ENCODE measurements around the gene COBL. TPM values are rescaled to one million over a fixed set of nuclear protein-coding genes. Genes with fewer than 3 reads are reported as not detected.

The COBL gene
- total and polyA plus RNA-seq, 9 of the 15 experiments (the other 6 are each of a cell fraction or from before 2014, with no cell fraction given): 0.01 to 2.4 (median 0.09) TPM; not detected in 3

- H3K9me1 ChIP-seq (ENCODE audit: control insufficient read depth, insufficient read depth, low read length): no peaks in the 10 kb centered on the region
- 0 out of 2 replicates have a peak, but pooled peaks cover 2% of the 10 kb centered on the region for H4K20me1 ChIP-seq (replicated peaks; ENCODE audit: control insufficient read depth, insufficient read depth, low read length)
- no peak overlapping the region for H3K9ac ChIP-seq (ENCODE audit: insufficient read depth in 1 of 2, low read depth in 2 of 2, low read length in 2 of 2)
- H3K4me2 ChIP-seq (ENCODE audit: insufficient read depth, low read length): no peak overlapping the region
- FAIRE-seq: no peak
- no peak for DNase-seq (ENCODE audit: extremely low read depth in 1 of 4, low spot score in 3 of 4)
- ATAC-seq: no peak
- CTCF ChIA-PET (ENCODE audit: low intra/inter-chr PET ratio): no interaction called here
- no peak overlapping the region for H3K4me3 ChIP-seq
- H3K27me3 ChIP-seq (ENCODE audit: control insufficient read depth in 2 of 2, insufficient read depth in 2 of 2, low read length in 2 of 2): peaks cover 5 to 22% of the 10 kb centered on the region in 2 experiments; a peak in 4 of 5 replicates
- in situ Hi-C loops (cut with MboI): no loop called here
- WGBS (ENCODE audit: insufficient coverage, low coverage, missing lambda C conversion rate): 66% methylated on average over 13 of the region's 13 CpGs
- POLR2A ChIA-PET: no interaction called here
- BruUV-seq (replicated peaks): no TSS peak
- TF ChIP-seq TSC22D4 (tag; IDR thresholded peaks at IDR 0.05) (no peak), POLR3G (IDR thresholded peaks at IDR 0.05; ENCODE audit: extremely low read depth, insufficient read length, insufficient replicate concordance) (no peak), ZBTB8A (IDR thresholded peaks at IDR 0.05; ENCODE audit: partially characterized antibody) (no peak)
- H3K79me2 ChIP-seq (ENCODE audit: control insufficient read depth, insufficient read depth, low read length): no peaks in the 10 kb centered on the region
- intact Hi-C loops (cut with micrococcal nuclease): no loop called here
- peaks cover 6 to 8% of the 10 kb centered on the region in 2 experiments; a peak in 4 of 5 replicates for H3K4me1 ChIP-seq (replicated peaks in 1 of 2; ENCODE audit: control insufficient read depth in 2 of 2, insufficient read depth in 2 of 2, low read length in 2 of 2)
- no peaks in the 10 kb centered on the region for H3K36me3 ChIP-seq (ENCODE audit: control insufficient read depth, insufficient read depth, low read length)
- no peaks in the 10 kb centered on the region for H3K9me3 ChIP-seq (replicated peaks; ENCODE audit: control insufficient read depth, insufficient read depth, low read depth, low read length)
- H2AFZ ChIP-seq (ENCODE audit: low read depth, low read length): no peak overlapping the region
- H3K27ac ChIP-seq (ENCODE audit: extremely low read depth, low read depth, low read length): no peak overlapping the region
Measured at GRCh38 chr7:51234139-51234538, 82.5 kb downstream of the COBL start.

- Histone ChIP-seq H3K4me2 (ENCODE audit: insufficient read depth, low read length) (no peak overlapping the region), H4K20me1 (replicated peaks; ENCODE audit: control insufficient read depth, insufficient read depth, low read length) (0 out of 2 replicates have a peak, but pooled peaks cover 2% of the 10 kb centered on the region), H2AFZ (ENCODE audit: low read depth, low read length) (peak overlapping the region; percentile 77), H3K9ac (ENCODE audit: insufficient read depth in 1 of 2, low read depth in 2 of 2, low read length in 2 of 2) (no peak overlapping the region), H3K4me3 (no peak overlapping the region), H3K36me3 (ENCODE audit: control insufficient read depth, insufficient read depth, low read length) (no peaks in the 10 kb centered on the region), H3K9me3 (replicated peaks; ENCODE audit: control insufficient read depth, insufficient read depth, low read depth, low read length) (no peaks in the 10 kb centered on the region), H3K79me2 (ENCODE audit: control insufficient read depth, insufficient read depth, low read length) (no peaks in the 10 kb centered on the region), H3K9me1 (ENCODE audit: control insufficient read depth, insufficient read depth, low read length) (no peaks in the 10 kb centered on the region), H3K27ac (ENCODE audit: extremely low read depth, low read depth, low read length) (no peak overlapping the region), H3K27me3 (ENCODE audit: control insufficient read depth in 2 of 2, insufficient read depth in 2 of 2, low read length in 2 of 2) (peaks cover 11 to 26% of the 10 kb centered on the region in 2 experiments; a peak in 4 of 5 replicates), H3K4me1 (replicated peaks in 1 of 2; ENCODE audit: control insufficient read depth in 2 of 2, insufficient read depth in 2 of 2, low read length in 2 of 2) (peaks cover 6 to 8% of the 10 kb centered on the region in 2 experiments; a peak in 4 of 5 replicates)
- ATAC-seq: peak; percentile 87
- ChIA-PET POLR2A (no interaction called here), CTCF (ENCODE audit: low intra/inter-chr PET ratio) (no interaction called here)
- FAIRE-seq: peak; percentile 86
- peak in 3 of 4 experiments; percentile 16 to 67 (median 42) for DNase-seq (ENCODE audit: extremely low read depth in 1 of 4, low spot score in 3 of 4)
- in situ Hi-C loops (cut with MboI) (no loop called here), intact Hi-C loops (cut with micrococcal nuclease) (no loop called here)
- WGBS (ENCODE audit: insufficient coverage, low coverage, missing lambda C conversion rate): 1% methylated on average over 12 of the region's 13 CpGs
- no TSS peak for BruUV-seq (replicated peaks)
- TF ChIP-seq FOXK2 (conservative IDR thresholded peaks at IDR 0.05 in 1 of 2, IDR thresholded peaks at IDR 0.05 in 1 of 2; ENCODE audit: low read depth in 2 of 2): peak in 1 of 2 experiments; percentile 46; a peak in 2 of 4 replicates
- TF ChIP-seq GATA2 (CRISPR knock-in tag; IDR thresholded peaks at IDR 0.05): peak; percentile 59
- TF ChIP-seq FOXA3 (CRISPR knock-in tag; conservative IDR thresholded peaks at IDR 0.05 in 1 of 2, IDR thresholded peaks at IDR 0.05 in 1 of 2): peak in 1 of 2 experiments; percentile 91; a peak in 2 of 4 replicates
- no peak for TF ChIP-seq BCOR (IDR thresholded peaks at IDR 0.05)
- TF ChIP-seq CBFA2T2 (conservative IDR thresholded peaks at IDR 0.05): peak; percentile 43
- peak; percentile 32; the same call in 1 of the 2 replicates for TF ChIP-seq NCOR1 (IDR thresholded peaks at IDR 0.05)
- 0 out of 4 replicates have a peak, but pooled peaks of 1 of the 2 experiments have one; percentile 30 for TF ChIP-seq RCOR1 (IDR thresholded peaks at IDR 0.05; ENCODE audit: borderline replicate concordance in 1 of 2, low read depth in 2 of 2, low read length in 2 of 2)
- peak; percentile 85 for TF ChIP-seq TCF3 (CRISPR knock-in tag; IDR thresholded peaks at IDR 0.05)
- peak; percentile 80 for TF ChIP-seq ARID1B (IDR thresholded peaks at IDR 0.05)
- TF ChIP-seq HDAC1 (IDR thresholded peaks at IDR 0.05): 0 out of 4 replicates have a peak, but pooled peaks of 1 of the 2 experiments have one; percentile 32
- no peak for TF ChIP-seq BRCA1 (IDR thresholded peaks at IDR 0.05)
- no peak for TF ChIP-seq BRCA1 (CRISPR knock-in tag; IDR thresholded peaks at IDR 0.05)
- peak; percentile 24 to 55; a peak in 3 of 4 replicates for TF ChIP-seq KDM1A (IDR thresholded peaks at IDR 0.05)
- TF ChIP-seq DPF2 (IDR thresholded peaks at IDR 0.05): peak; percentile 64; the same call in 1 of the 2 replicates
- TF ChIP-seq PML (IDR thresholded peaks at IDR 0.05; ENCODE audit: low read length): no peak
- 0 out of 2 replicates have a peak, but pooled peaks have one; percentile 43 for TF ChIP-seq SMARCA4 (IDR thresholded peaks at IDR 0.05)
- TF ChIP-seq CXXC5 (CRISPR knock-in tag; IDR thresholded peaks at IDR 0.05): peak; percentile 63; the same call in 1 of the 2 replicates
- no peak for TF ChIP-seq RFX7 (CRISPR knock-in tag; IDR thresholded peaks at IDR 0.05)
Measured at GRCh38 chr7:51233374-51233773, 83.2 kb downstream of the COBL start.
